PC-3 (cell line): Measurements from ENCODE around the gene DMD. TPM values are rescaled to one million over a fixed set of nuclear protein-coding genes. Genes with fewer than 3 reads are reported as not detected.

Source experiments
- ATAC-seq: fragments of 200-7000 bp; cut with Tn5 transposase; 2 replicates; pipeline ENCODE4 v1.9.1; 2020; ENCODE audit warnings: mild to moderate bottlenecking, moderate library complexity
- BruUV-seq: library from RNA; stranded (reverse); fragments of 400-500 nt; replicated peaks from 2 replicates; lab custom pipeline; 2021; lab: Mats Ljungman, UMichigan
- CTCF ChIA-PET: fragments of 300-600 bp; sonication (Branson Sonifier 250); formaldehyde crosslinking; loops from one replicate; lab custom pipeline; 2022; ENCODE audit warnings: antibody characterized with exemption; lab: Charles Lee
- POLR2A ChIA-PET: fragments of 300-600 bp; sonication (Branson Sonifier 250); formaldehyde crosslinking; loops from one replicate; lab custom pipeline; 2022; ENCODE audit warnings: antibody characterized with exemption; ENCODE audit not compliant: unreplicated experiment; lab: Charles Lee
- DNase-seq: peaks from one replicate; pipeline ENCODE4 v3.0.0-alpha.2; 2015
- H2AFZ ChIP-seq: fragments of 300-600 bp; sonication (generic); 2 replicates; pipeline ENCODE4 v1.6.0; 2016; ENCODE audit warnings: antibody characterized with exemption, low read length
- H3F3A ChIP-seq: fragments of 300-600 bp; sonication (generic); one replicate; pipeline ENCODE4 v1.6.0; 2017; ENCODE audit warnings: antibody characterized with exemption, low read length, control low read depth, mild to moderate bottlenecking; ENCODE audit not compliant: unreplicated experiment
- H3K27ac ChIP-seq: fragments of 300-600 bp; sonication (generic); 2 replicates; pipeline ENCODE4 v1.5.1; 2016; ENCODE audit warnings: mild to moderate bottlenecking, low read length
- H3K27me3 ChIP-seq: fragments of 300-600 bp; sonication (generic); 2 replicates; pipeline ENCODE4 v1.6.1; 2016; ENCODE audit warnings: low read length, mixed read lengths
- H3K36me3 ChIP-seq: fragments of 300-600 bp; sonication (generic); 2 replicates; pipeline ENCODE4 v1.6.1; 2016; ENCODE audit warnings: low read depth, mixed run types, low read length, mixed read lengths
- H3K4me1 ChIP-seq: fragments of 300-600 bp; sonication (generic); 2 replicates; pipeline ENCODE4 v1.5.1; 2016; ENCODE audit warnings: low read length; ENCODE audit not compliant: insufficient read depth
- H3K4me2 ChIP-seq: fragments of 300-600 bp; sonication (generic); 2 replicates; pipeline ENCODE4 v1.6.0; 2016; ENCODE audit warnings: low read length
- H3K4me3 ChIP-seq: fragments of 300-600 bp; sonication (generic); 2 replicates; pipeline ENCODE4 v1.5.1; 2016; ENCODE audit warnings: mild to moderate bottlenecking, low read length, mixed read lengths
- H3K79me2 ChIP-seq: fragments of 300-600 bp; sonication (generic); 2 replicates; pipeline ENCODE4 v1.6.1; 2017; ENCODE audit warnings: low read length, mixed read lengths
- H3K9ac ChIP-seq: fragments of 300-600 bp; sonication (generic); 2 replicates; pipeline ENCODE4 v1.6.0; 2016; ENCODE audit warnings: mild to moderate bottlenecking, low read length
- H3K9me2 ChIP-seq: fragments of 300-600 bp; sonication (generic); replicated peaks from 2 replicates; pipeline ENCODE4 v1.6.1; 2016; ENCODE audit warnings: mixed run types, low read length, mixed read lengths
- H3K9me3 ChIP-seq: fragments of 300-600 bp; sonication (generic); 2 replicates; pipeline ENCODE4 v1.6.1; 2016; ENCODE audit warnings: low read length, mixed read lengths
- H4K20me1 ChIP-seq: fragments of 300-600 bp; sonication (generic); 2 replicates; pipeline ENCODE4 v1.6.1; 2016; ENCODE audit warnings: low read length, mixed read lengths
- EZH2 ChIP-seq: fragments of 300-600 bp; sonication (generic); IDR thresholded peaks from one replicate; pipeline ENCODE4 v1.6.1; 2017; ENCODE audit warnings: antibody characterized with exemption, mild to moderate bottlenecking, low read length; ENCODE audit not compliant: unreplicated experiment
- EZH2phosphoT487 ChIP-seq: fragments of 300-600 bp; sonication (generic); IDR thresholded peaks from 2 replicates; pipeline ENCODE4 v1.6.1; 2018; ENCODE audit warnings: mild to moderate bottlenecking, antibody characterized with exemption, low read length, borderline replicate concordance
- intact Hi-C: fragments of 100-400 bp; cut with micrococcal nuclease; formaldehyde crosslinking; loops from 2 replicates; pipeline ENCODE4 v1.9.0; 2023
- total RNA-seq: library from RNA; depleted of rRNA; stranded (reverse); fragments of >200 nt; gene quantifications from 2 replicates; pipeline ENCODE4 v1.2.3, GENCODE V29; 2014
- TF ChIP-seq, protein P1 (sequence below): fragments of 300-600 bp; sonication (generic); conservative IDR thresholded peaks from 2 replicates; pipeline ENCODE4 v1.5.1; 2017; ENCODE audit warnings: antibody characterized with exemption, low read depth, mild to moderate bottlenecking, low read length

DMD gene
- total RNA-seq, 1 experiment from 2014 or later, result not detected

GRCh38 chrX:31443654-31444053 lies 1767.7 kb downstream of the DMD start:
- intact Hi-C loops, result no loop called here
- Histone ChIP-seq H3K9ac (no peak overlapping the region), H3K27ac (no peak overlapping the region), H3K9me3 (no peaks in the 10 kb centered on the region), H4K20me1 (no peaks in the 10 kb centered on the region), H3K4me1 (no peaks in the 10 kb centered on the region), H3K36me3 (no peaks in the 10 kb centered on the region), H3K4me3 (no peak overlapping the region), H3K79me2 (no peaks in the 10 kb centered on the region), H3K9me2 (no peaks in the 10 kb centered on the region), H3K27me3 (no peaks in the 10 kb centered on the region), H3K4me2 (no peak overlapping the region), H3F3A (no peaks in the 10 kb centered on the region), H2AFZ (no peak overlapping the region)
- DNase-seq (no peak), ATAC-seq (no peak)
- TF ChIP-seq EZH2, result no peak
- TF ChIP-seq, protein P1, sequence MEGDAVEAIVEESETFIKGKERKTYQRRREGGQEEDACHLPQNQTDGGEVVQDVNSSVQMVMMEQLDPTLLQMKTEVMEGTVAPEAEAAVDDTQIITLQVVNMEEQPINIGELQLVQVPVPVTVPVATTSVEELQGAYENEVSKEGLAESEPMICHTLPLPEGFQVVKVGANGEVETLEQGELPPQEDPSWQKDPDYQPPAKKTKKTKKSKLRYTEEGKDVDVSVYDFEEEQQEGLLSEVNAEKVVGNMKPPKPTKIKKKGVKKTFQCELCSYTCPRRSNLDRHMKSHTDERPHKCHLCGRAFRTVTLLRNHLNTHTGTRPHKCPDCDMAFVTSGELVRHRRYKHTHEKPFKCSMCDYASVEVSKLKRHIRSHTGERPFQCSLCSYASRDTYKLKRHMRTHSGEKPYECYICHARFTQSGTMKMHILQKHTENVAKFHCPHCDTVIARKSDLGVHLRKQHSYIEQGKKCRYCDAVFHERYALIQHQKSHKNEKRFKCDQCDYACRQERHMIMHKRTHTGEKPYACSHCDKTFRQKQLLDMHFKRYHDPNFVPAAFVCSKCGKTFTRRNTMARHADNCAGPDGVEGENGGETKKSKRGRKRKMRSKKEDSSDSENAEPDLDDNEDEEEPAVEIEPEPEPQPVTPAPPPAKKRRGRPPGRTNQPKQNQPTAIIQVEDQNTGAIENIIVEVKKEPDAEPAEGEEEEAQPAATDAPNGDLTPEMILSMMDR, result no peak
- TF ChIP-seq EZH2phosphoT487, result no peak
- CTCF ChIA-PET, result no interaction called here
- no TSS peak for BruUV-seq
- POLR2A ChIA-PET, result no interaction called here

GRCh38 chrX:31440546-31440945 lies 1770.8 kb downstream of the DMD start:
- Histone ChIP-seq H3K79me2 (no peaks in the 10 kb centered on the region), H3K36me3 (no peaks in the 10 kb centered on the region), H3K27me3 (no peaks in the 10 kb centered on the region), H4K20me1 (no peaks in the 10 kb centered on the region), H3K9me3 (no peaks in the 10 kb centered on the region), H3K4me3 (no peak overlapping the region), H3K9ac (no peak overlapping the region), H3F3A (no peaks in the 10 kb centered on the region), H3K9me2 (no peaks in the 10 kb centered on the region), H3K4me1 (no peaks in the 10 kb centered on the region), H2AFZ (no peak overlapping the region), H3K4me2 (no peak overlapping the region), H3K27ac (no peak overlapping the region)
- ATAC-seq, result no peak
- ChIA-PET POLR2A (no interaction called here), CTCF (no interaction called here)
- no peak for TF ChIP-seq EZH2
- TF ChIP-seq, protein P1, result no peak
- no peak for TF ChIP-seq EZH2phosphoT487
- no TSS peak for BruUV-seq
- DNase-seq, result no peak
- intact Hi-C loops, result no loop called here

- Histone ChIP-seq H2AFZ (no peak overlapping the region), H3K27me3 (no peaks in the 10 kb centered on the region), H3K9me2 (no peaks in the 10 kb centered on the region), H3K4me3 (no peak overlapping the region), H3K9me3 (no peaks in the 10 kb centered on the region), H3K4me1 (no peaks in the 10 kb centered on the region), H3K9ac (no peak overlapping the region), H3F3A (no peaks in the 10 kb centered on the region), H4K20me1 (no peaks in the 10 kb centered on the region), H3K79me2 (no peaks in the 10 kb centered on the region), H3K27ac (no peak overlapping the region), H3K4me2 (no peak overlapping the region), H3K36me3 (no peaks in the 10 kb centered on the region)
- DNase-seq (no peak), ATAC-seq (no peak)
- CTCF ChIA-PET, result no interaction called here
- TF ChIP-seq EZH2, result no peak
- TF ChIP-seq EZH2phosphoT487, result no peak
- TF ChIP-seq, protein P1, result no peak
- no TSS peak for BruUV-seq
- intact Hi-C loops, result no loop called here
- POLR2A ChIA-PET, result no interaction called here
Observed at GRCh38 chrX:31436424-31436823, 1774.9 kb downstream of the DMD start.
